Lower leg skin (tissue), 3 donors: Measurements from ENCODE around the gene TBC1D20.

Experiments
- CTCF ChIP-seq, 3 donors: fragments of 450-650 bp; IDR thresholded peaks; one replicate each; pipeline ENCODE4 v1.5.1; 2016; ENCODE audit warnings: antibody characterized with exemption in 3 of 3, mild to moderate bottlenecking in 3 of 3, moderate library complexity in 2 of 3
- POLR2A ChIP-seq, 2 donors: fragments of 450-650 bp; IDR thresholded peaks; one replicate each; pipeline ENCODE4 v1.6.1; 2016 to 2017; ENCODE audit warnings: antibody characterized with exemption in 2 of 2, mild to moderate bottlenecking in 1 of 2, moderate library complexity in 1 of 2

DNA sequence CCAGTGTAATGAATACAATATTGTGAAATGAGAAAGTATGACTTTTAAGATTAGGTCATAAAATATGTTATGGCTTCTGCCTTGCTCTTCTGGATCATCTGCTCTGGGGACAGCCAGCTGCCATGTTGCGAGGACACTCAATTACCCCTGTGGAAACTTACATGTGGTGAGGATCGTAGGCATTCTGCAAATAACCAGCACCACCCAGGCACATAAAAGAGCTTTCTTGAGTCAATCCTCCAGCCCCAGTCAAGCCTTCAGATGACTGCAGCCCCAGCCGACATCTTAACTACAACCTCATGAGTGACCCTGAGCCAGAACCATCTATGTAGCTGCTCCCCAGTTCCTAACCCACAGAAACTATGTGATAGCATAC lies 58.8 kb downstream of the TBC1D20 start:
- no peak for TF ChIP-seq CTCF (IDR thresholded peaks at IDR 0.05)
- no peak for TF ChIP-seq POLR2A (IDR thresholded peaks at IDR 0.05)
